Measurements from ENCODE around the gene CGN.

CGN gene

GRCh38 chr1:151553659-151554058, 42.5 kb downstream of the CGN start:
- peak; percentile 6 for DNase-seq

DNA sequence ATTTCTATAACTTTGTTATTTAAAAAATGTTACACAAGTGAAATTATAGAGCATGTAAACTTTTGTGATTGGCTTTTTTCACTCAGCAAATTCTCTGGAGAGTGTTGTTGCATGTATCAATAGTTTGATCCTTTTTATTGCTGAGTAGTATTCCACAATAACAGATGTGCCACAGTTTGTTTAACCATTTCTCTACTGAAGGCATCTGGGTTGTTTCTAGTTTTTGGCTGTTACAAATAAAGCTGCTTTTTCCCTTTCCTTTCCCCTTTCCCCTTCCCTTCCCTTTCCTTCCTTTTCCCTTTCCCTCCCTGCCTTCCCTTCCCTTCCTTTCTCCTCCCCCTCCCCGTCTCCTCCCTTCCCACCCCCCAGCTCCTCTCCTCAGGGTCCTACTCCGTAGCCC, 44.9 kb downstream of the CGN start:
- no peak for DNase-seq

- DNase-seq: no peak
Measured at GRCh38 chr1:151562661-151563060, 51.5 kb downstream of the CGN start.

DNA sequence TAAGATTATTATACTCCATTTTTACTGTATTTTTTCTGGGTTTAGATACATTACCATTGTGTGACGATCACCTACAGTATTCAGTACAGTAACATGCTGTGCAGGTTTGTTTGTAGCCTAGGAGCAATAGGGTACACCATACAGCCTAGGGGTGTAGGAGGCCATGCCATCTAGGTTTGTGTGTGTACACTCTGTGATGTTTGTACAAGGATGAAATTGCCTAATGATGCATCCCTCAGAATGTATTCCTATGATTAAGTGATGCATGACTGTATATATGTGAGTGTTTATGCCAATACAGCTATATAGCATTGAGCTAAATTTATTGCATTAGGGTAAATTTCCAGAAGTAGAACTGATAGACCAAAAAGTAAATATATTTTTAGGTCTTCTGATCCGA, 52.2 kb downstream of the CGN start:
- no peak for DNase-seq

- DNase-seq: no peak
Measured at GRCh38 chr1:151565502-151566189, 54.5 kb downstream of the CGN start.

GRCh38 chr1:151568626-151569088, 57.5 kb downstream of the CGN start:
- DNase-seq: peak; percentile 68

GRCh38 chr1:151570819-151571218, 59.6 kb downstream of the CGN start:
- DNase-seq: no peak

DNA sequence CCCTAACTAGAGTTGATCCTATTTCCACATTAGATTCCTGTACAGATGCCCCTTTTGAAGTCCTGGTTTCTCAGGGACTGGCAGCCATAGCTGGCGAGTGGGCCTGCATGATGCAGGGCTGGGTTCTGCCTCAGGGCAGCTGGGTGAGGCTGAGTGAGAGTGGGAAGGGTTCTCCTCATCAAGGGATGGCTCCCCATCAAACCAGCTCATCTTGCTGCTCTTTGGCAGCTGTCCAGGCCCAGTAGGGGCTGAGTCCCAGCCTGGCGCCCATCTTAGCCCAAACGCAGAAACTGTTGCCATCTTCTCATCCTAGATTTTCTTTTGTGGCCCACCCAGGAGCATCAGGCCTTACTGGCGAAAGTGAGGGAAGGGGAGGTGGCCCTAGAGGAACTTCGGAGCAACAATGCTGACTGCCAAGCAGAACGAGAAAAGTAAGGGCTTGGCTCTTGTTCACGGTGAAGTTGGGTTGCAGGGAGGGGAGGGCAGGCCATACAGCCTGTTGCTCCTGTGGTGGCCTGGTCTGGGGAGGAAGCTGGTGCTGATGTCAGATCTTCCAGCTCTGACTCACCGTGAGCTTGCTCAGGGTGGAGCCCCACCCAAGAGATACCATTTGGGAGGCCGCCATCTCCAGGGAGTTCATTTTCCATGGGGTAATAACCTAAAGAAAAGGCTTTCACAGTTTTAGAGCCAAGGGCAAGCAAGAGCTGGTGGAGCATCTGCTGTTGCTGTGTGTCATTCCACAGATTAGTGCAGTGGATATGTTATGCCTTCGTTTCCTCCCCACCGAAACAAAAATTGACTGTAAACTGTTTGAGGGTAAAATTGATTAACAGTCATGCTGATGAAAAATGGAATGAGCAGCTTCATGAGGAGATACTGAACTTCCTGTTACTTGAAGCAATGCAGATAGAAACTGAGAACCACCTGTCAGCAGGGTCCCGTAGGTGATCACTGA, 63.7 kb downstream of the CGN start:
- peak; percentile 63 for DNase-seq

- DNase-seq: no peak
Measured at GRCh38 chr1:151577173-151577572, 66.0 kb downstream of the CGN start.

- DNase-seq: no peak
Measured at GRCh38 chr1:151578941-151579340, 67.8 kb downstream of the CGN start.

DNA sequence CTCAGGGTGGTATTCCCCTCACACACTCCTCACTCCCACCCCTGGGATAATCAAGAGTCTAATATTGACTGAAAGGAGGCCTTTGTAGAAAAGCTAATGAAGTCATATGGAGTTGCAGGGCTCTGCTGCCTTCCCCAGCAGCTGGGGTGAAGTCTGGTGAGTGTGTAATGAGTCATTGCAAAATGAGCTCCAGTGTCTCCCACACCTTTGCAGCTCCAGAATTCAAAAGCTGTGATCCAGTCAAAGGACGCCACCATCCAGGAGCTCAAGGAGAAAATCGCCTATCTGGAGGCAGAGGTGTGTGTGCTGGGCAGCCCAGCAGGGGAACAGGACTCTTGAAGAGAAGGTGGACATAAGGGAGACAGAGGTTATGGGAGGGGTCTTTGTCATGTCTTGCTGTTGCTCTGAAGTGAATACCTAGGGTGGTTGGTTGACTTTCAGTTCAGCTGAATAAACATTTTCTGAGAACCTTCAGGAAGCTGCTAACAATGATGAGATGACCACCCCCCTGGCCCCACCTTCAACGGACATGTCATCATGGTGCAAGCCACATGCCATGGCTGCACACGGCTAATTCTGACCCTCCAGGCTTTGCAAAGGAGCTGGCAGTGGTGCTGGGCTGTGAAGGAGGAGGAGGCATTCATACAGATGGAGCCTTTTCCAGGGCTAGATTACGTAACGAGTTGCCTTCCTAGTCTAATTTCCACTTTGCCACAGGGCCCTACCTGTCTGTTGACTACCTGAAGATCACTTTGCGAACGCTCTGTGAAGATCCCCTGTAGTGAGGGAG, 68.4 kb downstream of the CGN start:
- no peak for DNase-seq

DNA sequence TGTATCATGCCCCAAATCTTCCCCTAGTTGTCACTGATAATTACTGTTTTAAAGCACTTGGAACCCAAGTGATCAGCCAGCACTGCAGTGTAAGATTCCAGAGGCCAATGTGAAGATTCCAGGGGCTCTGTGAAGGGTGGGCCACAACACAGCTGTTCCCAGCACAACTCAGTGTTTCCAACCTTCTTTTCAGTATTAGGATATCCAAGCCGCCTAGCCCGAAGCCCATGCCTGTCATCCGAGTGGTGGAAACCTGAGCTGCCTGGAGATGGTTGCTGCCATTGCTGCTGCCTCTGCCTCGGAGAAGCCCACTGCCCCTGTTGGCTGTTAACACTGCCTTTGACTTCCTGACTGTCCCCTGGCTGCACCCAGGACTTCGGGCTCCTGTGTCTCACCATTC, 70.3 kb downstream of the CGN start:
- DNase-seq: no peak

DNA sequence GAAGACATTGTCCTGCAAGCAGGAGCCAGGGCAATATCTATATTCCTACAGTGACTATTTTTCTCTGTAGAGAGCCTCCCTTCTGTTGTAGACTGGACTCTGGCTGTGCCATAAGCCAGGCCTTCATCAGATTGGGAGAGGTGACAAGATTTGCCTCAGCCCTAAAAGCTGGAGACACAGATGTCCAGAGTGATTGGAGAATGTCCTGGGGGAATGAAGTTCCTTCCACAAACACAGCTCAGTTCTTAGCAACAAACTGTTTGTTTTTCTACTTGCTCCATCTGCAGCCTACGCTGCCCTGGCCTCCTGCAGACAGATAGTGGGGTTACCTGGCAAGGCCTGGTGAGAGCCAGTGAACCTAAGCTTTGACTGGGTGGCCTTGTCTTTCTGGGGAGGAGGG, 70.7 kb downstream of the CGN start:
- no peak for DNase-seq

DNA sequence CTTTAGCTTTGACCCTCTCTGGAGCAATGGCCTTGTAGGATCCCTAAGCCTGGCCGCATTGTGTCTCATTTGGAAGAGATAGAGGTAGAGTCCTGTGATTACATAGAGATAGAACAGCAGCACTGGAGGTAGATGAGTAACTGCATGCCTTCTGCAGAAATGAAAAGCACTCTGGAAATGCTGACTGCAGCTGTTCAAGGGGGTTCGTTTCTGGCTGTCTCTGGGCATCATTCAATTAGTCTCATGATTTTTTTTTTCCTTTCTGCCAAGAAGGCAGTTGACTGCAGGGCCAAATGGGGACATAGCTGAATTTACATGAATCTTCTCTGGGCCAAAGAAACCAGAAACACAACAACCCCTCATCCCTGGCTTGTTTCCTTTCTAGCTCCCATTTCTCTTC, 72.6 kb downstream of the CGN start:
- no peak for DNase-seq

- no peak for DNase-seq
Measured at GRCh38 chr1:151584278-151584677, 73.1 kb downstream of the CGN start.

DNA sequence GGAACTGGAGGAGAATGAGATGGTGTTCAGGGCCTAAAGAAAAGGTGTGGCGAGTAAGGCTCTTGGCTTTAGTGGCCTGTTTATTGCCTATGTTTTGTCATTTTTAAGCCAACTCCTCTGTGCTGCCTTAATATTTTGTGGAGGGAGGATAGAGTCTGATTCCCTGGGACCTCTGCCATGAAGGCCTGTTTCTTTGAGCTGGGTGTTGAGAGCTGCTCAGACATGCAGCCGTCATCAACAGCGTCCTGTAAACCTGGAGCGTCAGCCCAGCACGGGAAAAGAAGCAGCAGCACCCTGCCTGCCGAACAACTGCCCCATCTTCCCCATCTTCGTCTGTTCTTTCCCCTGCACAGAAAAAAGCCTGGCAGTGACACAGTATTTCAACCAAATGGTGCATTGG, 73.6 kb downstream of the CGN start:
- no peak for DNase-seq

GRCh38 chr1:151585622-151586021, 74.4 kb downstream of the CGN start:
- no peak for DNase-seq

All from activated effector memory CD4-positive, alpha-beta T cell treated with anti-CD3 and anti-CD28 coated beads, Interleukin-2, amount 50 U/mL, for 16 hours (primary cell).